Endothelial cell of umbilical vein (primary cell): ENCODE results near the gene PCGF3.

ENCODE experiments used
- CTCF ChIP-seq, 2 donors: IDR thresholded peaks; 1 replicate in 1 of 2; 2 replicates in 1 of 2; pipeline ENCODE4 v1.5.1; 2011; ENCODE audit warnings: low read length in 2 of 2, mild to moderate bottlenecking in 2 of 2, moderate library complexity in 2 of 2, control low read depth in 1 of 2, inconsistent platforms in 1 of 2, low read depth in 1 of 2; ENCODE audit not compliant: insufficient read depth in 1 of 2; ENCODE audit errors: extremely low read depth in 1 of 2
- EZH2 ChIP-seq: IDR thresholded peaks from 2 replicates; pipeline ENCODE4 v1.6.1; 2012; ENCODE audit warnings: borderline replicate concordance, low read depth, mild to moderate bottlenecking, moderate library complexity, low read length, inconsistent platforms; ENCODE audit not compliant: severe bottlenecking
- MAX ChIP-seq: IDR thresholded peaks from 2 replicates; pipeline ENCODE4 v1.6.1; 2011; ENCODE audit not compliant: insufficient read depth, insufficient read length
- MYC ChIP-seq: IDR thresholded peaks from one replicate; pipeline ENCODE4 v1.6.1; 2011; ENCODE audit warnings: mild to moderate bottlenecking, low read depth, low read length
- POLR2A ChIP-seq: IDR thresholded peaks from 2 replicates; pipeline ENCODE4 v1.6.1; 2012; ENCODE audit warnings: low read depth, mild to moderate bottlenecking, control low read depth, low read length
- POLR2AphosphoS5 ChIP-seq: IDR thresholded peaks from 2 replicates; pipeline ENCODE4 v1.6.1; 2012; ENCODE audit warnings: low read depth, mild to moderate bottlenecking, control low read depth, low read length, moderate library complexity; ENCODE audit not compliant: insufficient read depth

- TF ChIP-seq CTCF (IDR thresholded peaks at IDR 0.05; ENCODE audit: extremely low read depth in 1 of 2, insufficient read depth in 1 of 2, low read depth in 1 of 2, low read length in 2 of 2) = no peak
- no peak for TF ChIP-seq POLR2A
- TF ChIP-seq MAX = no peak
- TF ChIP-seq EZH2 = no peak
- TF ChIP-seq POLR2AphosphoS5 = no peak
- TF ChIP-seq MYC = no peak
Observed at GRCh38 chr4:738781-739280, 33.2 kb downstream of the PCGF3 start.
